Upper lobe of right lung (tissue), 1 donor: ENCODE measurements around the gene ELF5. TPM values are rescaled to one million over a fixed set of nuclear protein-coding genes. Genes with fewer than 3 reads are reported as not detected.

ENCODE experiments used
- ATAC-seq: fragments of 200-7000 bp; cut with Tn5 transposase; one replicate; pipeline ENCODE4 v1.9.1; 2020; ENCODE audit warnings: mild to moderate bottlenecking, moderate library complexity
- DNase-seq: peaks from one replicate; pipeline ENCODE4 v3.0.0-alpha.2; 2020
- H3K27ac ChIP-seq: fragments of 200-600 bp; one replicate; pipeline ENCODE4 v1.8.0; 2022
- H3K27me3 ChIP-seq: fragments of 200-600 bp; one replicate; pipeline ENCODE4 v1.8.0; 2022; ENCODE audit warnings: mild to moderate bottlenecking
- H3K36me3 ChIP-seq: fragments of 200-600 bp; one replicate; pipeline ENCODE4 v1.8.0; 2022
- H3K4me1 ChIP-seq: fragments of 200-600 bp; one replicate; pipeline ENCODE4 v1.8.0; 2022
- H3K4me3 ChIP-seq: fragments of 200-600 bp; one replicate; pipeline ENCODE4 v1.8.0; 2022; ENCODE audit warnings: mild to moderate bottlenecking
- H3K9me3 ChIP-seq: fragments of 200-600 bp; one replicate; pipeline ENCODE4 v1.8.0; 2022
- CTCF ChIP-seq: fragments of 200-600 bp; IDR thresholded peaks from one replicate; pipeline ENCODE4 v1.8.0; 2022; ENCODE audit warnings: antibody characterized with exemption
- intact Hi-C: fragments of 100-400 bp; cut with DNase I; formaldehyde crosslinking; loops from one replicate; pipeline ENCODE4 v1.11.0; 2022
- total RNA-seq: library from RNA; stranded (reverse); fragmentation: NEBNext Ultra II Directional; extraction: Animal tissue kit (Norgen Biotek cat#: 25700); gene quantifications from one replicate; pipeline ENCODE4 v1.2.1, GENCODE V29; 2021
- donor health status: DM: no; HTN: yes; CAD: no; lungs with severe emphysema.

Gene ELF5
- total RNA-seq, 1 donor from 2014 or later: 10.7 TPM

- H3K4me3 ChIP-seq: no peak overlapping the region
- H3K27me3 ChIP-seq: no peaks in the 10 kb centered on the region
- intact Hi-C loops: loop anchor here (10.0 kb wide), 1 partner anchor 325 kb away; no protein-coding TSS in a partner anchor
- no peak for TF ChIP-seq CTCF
- no peak for ATAC-seq
- H3K27ac ChIP-seq: no peak overlapping the region
- no peak for DNase-seq
- H3K9me3 ChIP-seq: no peaks in the 10 kb centered on the region
- H3K4me1 ChIP-seq: peaks cover 20% of the 10 kb centered on the region
- no peaks in the 10 kb centered on the region for H3K36me3 ChIP-seq
These were observed 13.7 kb downstream of the ELF5 start for GRCh38 chr11:34499719-34500500.

DNA sequence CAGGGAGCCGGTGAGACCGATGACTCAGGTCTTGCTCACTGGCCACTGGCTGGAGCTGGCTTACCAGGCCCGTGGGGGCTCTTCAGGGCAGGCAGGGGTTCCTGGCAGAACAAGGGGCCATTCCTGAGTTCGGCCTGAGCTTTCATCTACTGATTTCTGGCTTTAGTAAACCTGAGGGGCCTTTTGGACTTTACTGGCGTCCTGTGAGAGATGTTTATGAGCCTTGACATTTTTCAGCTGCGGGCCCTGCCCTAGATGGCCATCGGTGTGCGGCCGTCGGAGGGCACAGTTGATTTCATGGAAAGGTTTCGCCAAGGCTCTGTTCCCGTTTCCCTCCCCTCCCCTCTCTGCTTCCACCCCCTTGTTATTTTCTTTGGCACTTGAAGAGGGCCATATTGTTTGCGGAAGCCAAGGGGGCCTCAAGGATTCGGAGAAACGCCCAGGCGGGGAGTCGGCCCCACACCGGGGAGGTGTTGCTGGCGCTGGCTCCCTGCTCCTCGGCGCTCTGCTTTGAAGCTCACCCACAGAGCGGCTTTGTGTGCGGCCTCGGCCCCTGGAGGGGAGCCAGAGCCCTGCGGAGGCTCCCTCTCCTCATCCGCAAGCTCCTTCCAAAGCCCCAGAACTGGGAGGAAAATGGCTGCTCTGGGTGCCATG lies 17.7 kb downstream of the ELF5 start:
- Histone ChIP-seq H3K27ac (peak overlapping the region; percentile 70), H3K36me3 (no peaks in the 10 kb centered on the region), H3K4me1 (peaks cover under 1% of the 10 kb centered on the region), H3K4me3 (no peak overlapping the region), H3K9me3 (no peaks in the 10 kb centered on the region), H3K27me3 (no peaks in the 10 kb centered on the region)
- intact Hi-C loops: loop anchor here (10.0 kb wide), 1 partner anchor 321 kb away; no protein-coding TSS in a partner anchor
- no peak for TF ChIP-seq CTCF
- ATAC-seq (peak; percentile 87), DNase-seq (peak; percentile 92)

DNA sequence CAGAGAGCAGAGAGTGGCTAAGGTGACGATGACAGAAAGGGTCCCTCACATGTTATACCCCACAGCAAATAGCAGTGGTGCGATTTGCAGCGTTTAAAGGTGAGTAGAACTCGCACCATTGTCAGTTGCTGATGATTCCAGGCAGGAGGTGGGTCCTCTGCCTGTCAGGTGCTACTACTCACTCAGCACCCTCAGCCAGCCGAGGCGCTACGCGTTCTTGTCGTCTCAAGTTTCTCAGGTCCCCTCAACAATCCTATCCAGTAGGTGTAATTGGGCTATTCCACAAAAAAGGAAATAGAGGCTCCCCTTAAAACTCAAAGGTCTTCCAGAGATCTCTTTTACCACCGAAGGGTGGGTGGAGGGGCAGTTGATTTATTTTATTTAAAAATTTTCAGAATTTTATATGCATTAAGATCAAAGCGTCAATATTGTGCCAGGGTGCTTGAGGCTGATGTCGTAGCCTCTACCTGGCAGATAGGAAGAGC lies 18.3 kb downstream of the ELF5 start:
- no peaks in the 10 kb centered on the region for H3K9me3 ChIP-seq
- no peak for TF ChIP-seq CTCF
- no peaks in the 10 kb centered on the region for H3K4me1 ChIP-seq
- no peaks in the 10 kb centered on the region for H3K27me3 ChIP-seq
- intact Hi-C loops: loop anchor here (10.0 kb wide), 1 partner anchor 320 kb away; no protein-coding TSS in a partner anchor
- ATAC-seq: no peak
- H3K36me3 ChIP-seq: no peaks in the 10 kb centered on the region
- no peak overlapping the region for H3K4me3 ChIP-seq
- no peak for DNase-seq
- peak overlapping the region; percentile 70 for H3K27ac ChIP-seq

DNA sequence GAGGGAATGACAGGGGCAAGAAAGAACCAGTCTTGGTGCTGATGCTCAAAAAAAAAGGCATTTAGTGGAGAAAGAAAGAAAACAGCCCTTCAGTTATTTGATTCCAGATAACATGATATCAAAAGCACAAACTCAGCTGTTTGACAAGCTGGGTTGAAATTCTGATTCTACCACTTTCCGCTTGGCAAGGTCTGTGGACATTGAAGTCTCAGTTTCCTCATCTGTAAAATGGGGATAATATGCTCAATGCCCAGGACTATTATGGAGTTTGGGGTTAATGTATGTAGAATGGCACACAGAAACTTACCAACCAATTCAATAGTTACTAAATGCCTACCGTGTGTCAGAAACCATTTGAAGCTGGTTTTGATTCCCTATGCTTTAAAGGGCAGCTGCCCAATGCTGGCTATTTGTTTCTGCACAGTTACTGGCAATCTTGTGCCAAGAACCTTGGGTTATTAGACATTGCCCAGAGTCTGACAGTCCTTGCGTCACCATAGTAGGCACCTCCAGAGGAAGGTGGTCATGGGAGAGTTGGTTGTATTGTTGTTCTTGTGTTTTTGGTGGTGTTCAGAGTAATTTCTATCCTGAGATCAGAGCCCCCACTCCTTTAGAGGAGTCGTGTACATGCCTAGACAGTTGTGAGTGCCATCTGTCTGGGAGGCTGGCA lies 19.5 kb downstream of the ELF5 start:
- ATAC-seq (no peak), DNase-seq (no peak)
- no peak overlapping the region for H3K4me3 ChIP-seq
- no peaks in the 10 kb centered on the region for H3K27me3 ChIP-seq
- no peak overlapping the region for H3K27ac ChIP-seq
- no peak for TF ChIP-seq CTCF
- intact Hi-C loops: loop anchor here (10.0 kb wide), 1 partner anchor 319 kb away; no protein-coding TSS in a partner anchor
- no peaks in the 10 kb centered on the region for H3K9me3 ChIP-seq
- H3K4me1 ChIP-seq: no peaks in the 10 kb centered on the region
- H3K36me3 ChIP-seq: no peaks in the 10 kb centered on the region

- Histone ChIP-seq H3K27me3 (no peaks in the 10 kb centered on the region), H3K27ac (no peak overlapping the region), H3K4me3 (no peak overlapping the region), H3K36me3 (no peaks in the 10 kb centered on the region), H3K4me1 (no peaks in the 10 kb centered on the region), H3K9me3 (no peaks in the 10 kb centered on the region)
- intact Hi-C loops: loop anchor here (10.0 kb wide), 1 partner anchor 319 kb away; no protein-coding TSS in a partner anchor
- ATAC-seq (no peak), DNase-seq (no peak)
- no peak for TF ChIP-seq CTCF
These were observed 20.1 kb downstream of the ELF5 start for GRCh38 chr11:34493468-34493867.
